Measurements from ENCODE around the gene DACH2.

Gene DACH2

DNA sequence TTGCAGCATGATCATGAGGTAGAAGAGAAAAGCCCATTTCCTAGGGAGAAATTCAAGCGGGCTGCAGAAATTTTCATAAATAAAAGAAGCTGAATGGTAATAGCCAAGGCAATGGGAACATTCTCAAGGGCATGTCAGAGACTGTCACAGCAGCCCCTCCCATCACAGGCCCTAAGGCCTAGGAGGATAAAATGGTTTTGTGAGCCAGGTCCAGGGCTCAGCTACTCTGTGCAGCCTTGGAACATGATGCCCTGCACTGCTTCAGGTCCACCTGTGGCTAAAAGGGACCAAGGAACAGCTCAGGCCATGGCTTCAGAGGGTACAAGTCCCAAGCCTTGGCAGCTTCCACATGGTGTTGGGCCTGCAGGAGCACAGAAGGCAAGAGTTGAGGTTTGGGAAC lies 93.3 kb downstream of the DACH2 start:
- H3K27me3 ChIP-seq (ENCODE audit: control insufficient read depth in 1 of 2, insufficient read depth in 2 of 2, low read length in 2 of 2), result no peaks in the 10 kb centered on the region
- H3K36me3 ChIP-seq (ENCODE audit: control insufficient read depth in 1 of 2, insufficient read depth in 2 of 2, low read length in 2 of 2), result no peaks in the 10 kb centered on the region

GRCh38 chrX:86263526-86263925 lies 115.3 kb downstream of the DACH2 start:
- Histone ChIP-seq H3K4me1 (ENCODE audit: control insufficient read depth in 1 of 2, insufficient read depth in 2 of 2, low read length in 2 of 2) (no peaks in the 10 kb centered on the region), H3K4me3 (ENCODE audit: low read depth in 1 of 2, low read length in 2 of 2) (no peak overlapping the region), H3K36me3 (ENCODE audit: control insufficient read depth in 1 of 2, insufficient read depth in 2 of 2, low read length in 2 of 2) (no peaks in the 10 kb centered on the region), H3K9ac (ENCODE audit: low read depth in 1 of 2, low read length in 2 of 2) (no peak overlapping the region), H3K27me3 (ENCODE audit: control insufficient read depth in 1 of 2, insufficient read depth in 2 of 2, low read length in 2 of 2) (no peaks in the 10 kb centered on the region), H3K27ac (ENCODE audit: low read depth, low read length) (no peak overlapping the region), H3K9me3 (ENCODE audit: control insufficient read depth in 1 of 2, low read length in 2 of 2) (no peaks in the 10 kb centered on the region)

More for the DNA sequence above, 93.3 kb downstream of the DACH2 start:
- H3K27ac ChIP-seq (ENCODE audit: low read depth, low read length), result no peak overlapping the region
- H3K4me1 ChIP-seq (ENCODE audit: control insufficient read depth in 1 of 2, insufficient read depth in 2 of 2, low read length in 2 of 2), result no peaks in the 10 kb centered on the region
- no peak overlapping the region for H3K4me3 ChIP-seq (ENCODE audit: low read depth in 1 of 2, low read length in 2 of 2)
- peaks cover 6 to 10% of the 10 kb centered on the region in 2 donors for H3K9me3 ChIP-seq (ENCODE audit: control insufficient read depth in 1 of 2, low read length in 2 of 2)
- H3K9ac ChIP-seq (ENCODE audit: low read depth in 1 of 2, low read length in 2 of 2), result no peak overlapping the region

DNA sequence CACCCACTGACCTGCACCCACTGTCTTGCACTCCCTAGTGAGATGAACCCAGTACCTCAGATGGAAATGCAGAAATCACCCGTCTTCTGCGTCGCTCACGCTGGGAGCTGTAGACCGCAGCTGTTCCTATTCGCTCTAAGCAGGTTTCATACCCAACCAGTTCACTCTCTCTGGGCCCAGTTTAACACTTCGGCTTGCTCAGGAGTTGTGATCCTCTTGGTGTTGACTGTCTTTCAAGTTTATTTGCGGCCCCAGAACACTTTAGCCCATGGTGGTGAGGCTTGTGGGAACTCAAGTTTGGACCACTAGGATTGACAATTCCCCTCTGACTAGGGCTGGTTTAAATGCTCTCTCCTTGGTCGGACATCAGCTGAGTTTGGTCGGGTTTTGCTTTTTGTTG lies 147.0 kb downstream of the DACH2 start:
- H3K9me3 ChIP-seq (ENCODE audit: control insufficient read depth in 1 of 2, low read length in 2 of 2), result no peaks in the 10 kb centered on the region
- no peak overlapping the region for H3K4me3 ChIP-seq (ENCODE audit: low read depth in 1 of 2, low read length in 2 of 2)
- no peaks in the 10 kb centered on the region for H3K36me3 ChIP-seq (ENCODE audit: control insufficient read depth in 1 of 2, insufficient read depth in 2 of 2, low read length in 2 of 2)
- no peak overlapping the region for H3K27ac ChIP-seq (ENCODE audit: low read depth, low read length)
- no peaks in the 10 kb centered on the region for H3K27me3 ChIP-seq (ENCODE audit: control insufficient read depth in 1 of 2, insufficient read depth in 2 of 2, low read length in 2 of 2)
- no peak overlapping the region for H3K9ac ChIP-seq (ENCODE audit: low read depth in 1 of 2, low read length in 2 of 2)
- H3K4me1 ChIP-seq (ENCODE audit: control insufficient read depth in 1 of 2, insufficient read depth in 2 of 2, low read length in 2 of 2), result no peaks in the 10 kb centered on the region

- Histone ChIP-seq H3K9ac (ENCODE audit: low read depth in 1 of 2, low read length in 2 of 2) (no peak overlapping the region), H3K36me3 (ENCODE audit: control insufficient read depth in 1 of 2, insufficient read depth in 2 of 2, low read length in 2 of 2) (no peaks in the 10 kb centered on the region), H3K4me3 (ENCODE audit: low read depth in 1 of 2, low read length in 2 of 2) (no peak overlapping the region), H3K4me1 (ENCODE audit: control insufficient read depth in 1 of 2, insufficient read depth in 2 of 2, low read length in 2 of 2) (no peaks in the 10 kb centered on the region), H3K9me3 (ENCODE audit: control insufficient read depth in 1 of 2, low read length in 2 of 2) (peaks cover 10% of the 10 kb centered on the region in 2 donors), H3K27me3 (ENCODE audit: control insufficient read depth in 1 of 2, insufficient read depth in 2 of 2, low read length in 2 of 2) (no peaks in the 10 kb centered on the region), H3K27ac (ENCODE audit: low read depth, low read length) (no peak overlapping the region)
Observed at GRCh38 chrX:86322913-86323312, 174.7 kb downstream of the DACH2 start.

DNA sequence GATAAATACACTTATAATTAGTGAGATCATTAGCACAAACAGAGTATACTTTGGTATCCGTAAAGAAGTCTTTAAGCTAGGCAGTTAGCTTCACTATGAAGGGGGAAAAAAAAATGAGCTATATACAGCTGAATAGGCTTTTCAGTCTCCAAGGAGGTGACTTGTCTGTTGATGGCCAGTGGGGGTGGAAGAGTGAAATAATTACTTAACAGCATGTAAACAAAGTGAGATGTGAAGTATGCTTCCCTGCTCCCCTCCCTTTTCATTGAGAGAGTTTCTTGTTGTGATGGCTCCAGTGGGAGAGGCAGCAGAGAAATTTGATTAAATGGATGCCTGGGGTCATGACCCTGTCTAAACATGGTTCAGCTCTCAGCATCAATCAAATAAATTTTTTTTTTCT lies 180.9 kb downstream of the DACH2 start:
- no peaks in the 10 kb centered on the region for H3K36me3 ChIP-seq (ENCODE audit: control insufficient read depth in 1 of 2, insufficient read depth in 2 of 2, low read length in 2 of 2)
- H3K4me3 ChIP-seq (ENCODE audit: low read depth in 1 of 2, low read length in 2 of 2), result no peak overlapping the region
- no peaks in the 10 kb centered on the region for H3K27me3 ChIP-seq (ENCODE audit: control insufficient read depth in 1 of 2, insufficient read depth in 2 of 2, low read length in 2 of 2)
- H3K4me1 ChIP-seq (ENCODE audit: control insufficient read depth in 1 of 2, insufficient read depth in 2 of 2, low read length in 2 of 2), result no peaks in the 10 kb centered on the region
- H3K27ac ChIP-seq (ENCODE audit: low read depth, low read length), result no peak overlapping the region
- H3K9ac ChIP-seq (ENCODE audit: low read depth in 1 of 2, low read length in 2 of 2), result no peak overlapping the region
- no peaks in the 10 kb centered on the region for H3K9me3 ChIP-seq (ENCODE audit: control insufficient read depth in 1 of 2, low read length in 2 of 2)

- H3K9me3 ChIP-seq (ENCODE audit: control insufficient read depth in 1 of 2, low read length in 2 of 2), result no peaks in the 10 kb centered on the region
- no peaks in the 10 kb centered on the region for H3K36me3 ChIP-seq (ENCODE audit: control insufficient read depth in 1 of 2, insufficient read depth in 2 of 2, low read length in 2 of 2)
- no peak overlapping the region for H3K27ac ChIP-seq (ENCODE audit: low read depth, low read length)
- no peak overlapping the region for H3K4me3 ChIP-seq (ENCODE audit: low read depth in 1 of 2, low read length in 2 of 2)
- no peaks in the 10 kb centered on the region for H3K27me3 ChIP-seq (ENCODE audit: control insufficient read depth in 1 of 2, insufficient read depth in 2 of 2, low read length in 2 of 2)
- H3K4me1 ChIP-seq (ENCODE audit: control insufficient read depth in 1 of 2, insufficient read depth in 2 of 2, low read length in 2 of 2), result no peaks in the 10 kb centered on the region
- no peak overlapping the region for H3K9ac ChIP-seq (ENCODE audit: low read depth in 1 of 2, low read length in 2 of 2)
Observed at GRCh38 chrX:86348669-86349068, 200.4 kb downstream of the DACH2 start.

DNA sequence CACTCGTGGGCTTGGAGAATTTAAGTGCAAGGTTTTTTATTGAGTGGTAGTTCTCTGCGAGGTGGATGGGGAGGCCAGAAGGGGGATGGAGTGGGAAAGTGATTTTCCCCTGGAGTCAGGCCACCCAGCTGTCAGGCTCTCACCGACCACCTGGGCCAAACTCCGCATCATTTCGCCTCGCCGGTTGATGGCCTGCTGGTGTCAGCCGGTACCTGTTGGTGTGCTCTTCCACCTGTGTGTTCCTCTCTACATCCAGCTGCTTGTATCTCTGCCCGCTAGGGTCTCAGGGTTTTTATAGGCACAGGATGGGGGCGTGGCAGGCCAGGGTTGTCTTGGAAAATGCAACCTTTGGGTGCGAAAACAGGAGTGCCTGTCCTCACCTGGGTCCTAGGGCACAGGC lies 200.9 kb downstream of the DACH2 start:
- no peak overlapping the region for H3K27ac ChIP-seq (ENCODE audit: low read depth, low read length)

DNA sequence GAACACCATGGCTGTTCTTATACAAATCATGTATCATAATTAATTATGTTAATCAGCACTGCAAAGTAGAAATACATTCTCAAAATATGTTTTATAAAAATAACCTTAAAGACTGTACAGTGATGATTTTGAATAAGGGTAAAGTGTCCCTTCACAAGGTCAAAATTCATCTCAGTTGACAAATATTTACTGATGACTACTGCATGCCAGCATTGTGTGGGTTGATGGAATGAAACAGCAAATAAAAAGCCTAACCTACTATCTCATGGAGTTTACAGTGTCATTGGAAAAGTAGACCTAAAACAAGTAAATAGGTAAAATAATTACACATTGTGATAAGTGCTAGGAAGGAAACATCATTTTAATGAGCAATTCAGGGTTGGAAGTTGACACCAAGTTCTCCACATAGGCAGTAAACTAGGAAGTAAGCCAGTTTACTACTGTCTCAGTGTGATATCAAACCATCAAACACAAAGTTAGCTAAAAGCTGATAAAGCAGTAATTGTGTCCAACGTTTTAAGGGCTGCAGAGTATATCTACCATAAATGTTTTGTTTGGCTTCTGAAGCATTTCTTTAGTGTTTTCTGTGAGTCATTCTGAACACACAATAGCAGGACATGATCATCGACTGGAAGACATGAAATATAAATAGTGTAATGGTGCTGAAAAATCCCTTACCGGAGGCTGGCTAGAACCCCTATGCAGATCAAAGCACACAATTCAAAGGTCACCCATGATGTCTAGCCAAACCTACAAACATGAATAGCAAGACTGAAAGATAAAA lies 221.8 kb downstream of the DACH2 start:
- Histone ChIP-seq H3K27ac (ENCODE audit: low read depth, low read length) (no peak overlapping the region), H3K9ac (ENCODE audit: low read depth in 1 of 2, low read length in 2 of 2) (no peak overlapping the region), H3K4me3 (ENCODE audit: low read depth in 1 of 2, low read length in 2 of 2) (no peak overlapping the region), H3K27me3 (ENCODE audit: control insufficient read depth in 1 of 2, insufficient read depth in 2 of 2, low read length in 2 of 2) (no peaks in the 10 kb centered on the region), H3K4me1 (ENCODE audit: control insufficient read depth in 1 of 2, insufficient read depth in 2 of 2, low read length in 2 of 2) (no peaks in the 10 kb centered on the region), H3K9me3 (ENCODE audit: control insufficient read depth in 1 of 2, low read length in 2 of 2) (no peaks in the 10 kb centered on the region), H3K36me3 (ENCODE audit: control insufficient read depth in 1 of 2, insufficient read depth in 2 of 2, low read length in 2 of 2) (no peaks in the 10 kb centered on the region)

More for the DNA sequence above, 200.9 kb downstream of the DACH2 start:
- Histone ChIP-seq H3K4me3 (ENCODE audit: low read depth in 1 of 2, low read length in 2 of 2) (no peak overlapping the region), H3K9me3 (ENCODE audit: control insufficient read depth in 1 of 2, low read length in 2 of 2) (no peaks in the 10 kb centered on the region), H3K27me3 (ENCODE audit: control insufficient read depth in 1 of 2, insufficient read depth in 2 of 2, low read length in 2 of 2) (no peaks in the 10 kb centered on the region), H3K4me1 (ENCODE audit: control insufficient read depth in 1 of 2, insufficient read depth in 2 of 2, low read length in 2 of 2) (no peaks in the 10 kb centered on the region), H3K36me3 (ENCODE audit: control insufficient read depth in 1 of 2, insufficient read depth in 2 of 2, low read length in 2 of 2) (no peaks in the 10 kb centered on the region), H3K9ac (ENCODE audit: low read depth in 1 of 2, low read length in 2 of 2) (no peak overlapping the region)

- Histone ChIP-seq H3K9me3 (ENCODE audit: control insufficient read depth in 1 of 2, low read length in 2 of 2) (no peaks in the 10 kb centered on the region), H3K36me3 (ENCODE audit: control insufficient read depth in 1 of 2, insufficient read depth in 2 of 2, low read length in 2 of 2) (no peaks in the 10 kb centered on the region), H3K9ac (ENCODE audit: low read depth in 1 of 2, low read length in 2 of 2) (no peak overlapping the region), H3K4me3 (ENCODE audit: low read depth in 1 of 2, low read length in 2 of 2) (no peak overlapping the region), H3K4me1 (ENCODE audit: control insufficient read depth in 1 of 2, insufficient read depth in 2 of 2, low read length in 2 of 2) (no peaks in the 10 kb centered on the region), H3K27ac (ENCODE audit: low read depth, low read length) (no peak overlapping the region), H3K27me3 (ENCODE audit: control insufficient read depth in 1 of 2, insufficient read depth in 2 of 2, low read length in 2 of 2) (no peaks in the 10 kb centered on the region)
Observed at GRCh38 chrX:86370927-86371326, 222.7 kb downstream of the DACH2 start.

GRCh38 chrX:86379209-86379608 lies 231.0 kb downstream of the DACH2 start:
- Histone ChIP-seq H3K27ac (ENCODE audit: low read depth, low read length) (no peak overlapping the region), H3K9ac (ENCODE audit: low read depth in 1 of 2, low read length in 2 of 2) (no peak overlapping the region), H3K4me3 (ENCODE audit: low read depth in 1 of 2, low read length in 2 of 2) (no peak overlapping the region), H3K27me3 (ENCODE audit: control insufficient read depth in 1 of 2, insufficient read depth in 2 of 2, low read length in 2 of 2) (no peaks in the 10 kb centered on the region), H3K4me1 (ENCODE audit: control insufficient read depth in 1 of 2, insufficient read depth in 2 of 2, low read length in 2 of 2) (no peaks in the 10 kb centered on the region), H3K36me3 (ENCODE audit: control insufficient read depth in 1 of 2, insufficient read depth in 2 of 2, low read length in 2 of 2) (no peaks in the 10 kb centered on the region), H3K9me3 (ENCODE audit: control insufficient read depth in 1 of 2, low read length in 2 of 2) (no peaks in the 10 kb centered on the region)

Measured in duodenal mucosa (tissue), 2 donors.